Calu3 (cell line): ENCODE results near the gene CMIP. TPM values are rescaled to one million over a fixed set of nuclear protein-coding genes. Genes with fewer than 3 reads are reported as not detected.
A peak's percentile ranks its signal among the peaks of the same experiment; 100 is the strongest.

Experiments used
- Bru-seq: library from RNA; stranded (reverse); fragments of 400-500 nt; gene quantifications from one replicate; lab custom pipeline; 2021; lab: Mats Ljungman, UMichigan
- BruChase-seq, 2 experiments: library from RNA; stranded (reverse); fragments of 400-500 nt; gene quantifications; one replicate each; lab custom pipeline; 2021; lab: Mats Ljungman, UMichigan
- BruUV-seq: library from RNA; stranded (reverse); fragments of 400-500 nt; replicated peaks from 2 replicates; lab custom pipeline; 2021; lab: Mats Ljungman, UMichigan
- CTCF ChIA-PET: fragments of 300-600 bp; sonication (Branson Sonifier 250); formaldehyde crosslinking; loops from one replicate; lab custom pipeline; 2022; ENCODE audit warnings: antibody characterized with exemption; lab: Charles Lee
- DNase-seq: peaks from one replicate; pipeline ENCODE4 v3.0.0; 2022
- H3K27ac Mint-ChIP-seq: one replicate; pipeline ENCODE4 v1.8.0; 2022; ENCODE audit warnings: mixed read lengths; ENCODE audit not compliant: unreplicated experiment
- H3K27me3 Mint-ChIP-seq: one replicate; pipeline ENCODE4 v1.8.0; 2022; ENCODE audit warnings: mixed read lengths; ENCODE audit not compliant: unreplicated experiment
- H3K36me3 Mint-ChIP-seq: one replicate; pipeline ENCODE4 v1.8.0; 2022; ENCODE audit warnings: mild to moderate bottlenecking, moderate library complexity, mixed read lengths; ENCODE audit not compliant: insufficient read depth, unreplicated experiment
- H3K4me1 Mint-ChIP-seq: one replicate; pipeline ENCODE4 v1.8.0; 2022; ENCODE audit warnings: mild to moderate bottlenecking, low read depth, mixed read lengths; ENCODE audit not compliant: unreplicated experiment
- H3K4me3 Mint-ChIP-seq: one replicate; pipeline ENCODE4 v1.8.0; 2022; ENCODE audit warnings: mild to moderate bottlenecking, low read depth, moderate library complexity, mixed read lengths; ENCODE audit not compliant: unreplicated experiment
- H3K9me3 Mint-ChIP-seq: one replicate; pipeline ENCODE4 v1.8.0; 2022; ENCODE audit warnings: low read depth, mixed read lengths; ENCODE audit not compliant: unreplicated experiment
- CTCF ChIP-seq: fragments of 200-600 bp; IDR thresholded peaks from one replicate; pipeline ENCODE4 v1.8.0; 2022; ENCODE audit warnings: antibody characterized with exemption; ENCODE audit not compliant: unreplicated experiment
- intact Hi-C: fragments of 100-400 bp; cut with micrococcal nuclease; formaldehyde crosslinking; loops from one replicate; pipeline ENCODE4 v1.10.0; 2022; ENCODE audit not compliant: unreplicated experiment
- long read RNA-seq: library from polyadenylated mRNA; stranded (forward); transcript quantifications from one replicate; pipeline ENCODE4 v2.0.0, GENCODE V29; 2022
- total RNA-seq: library from RNA; stranded (reverse); gene quantifications from 2 replicates; pipeline ENCODE4 v1.2.3, GENCODE V29; 2022

Gene CMIP
- total RNA-seq: 79.9 and 82.7 TPM in 2 replicates
- percentile 87 among the genes with signal in this experiment for Bru-seq, nascent RNA
- percentile 85 among the genes with signal in this experiment for BruChase-seq, experiment 1, labeled RNA remaining after a 6-hour chase
- BruChase-seq, experiment 2, labeled RNA remaining after a 2-hour chase: percentile 83 among the genes with signal in this experiment
- long read RNA-seq, partial matches to known transcripts: 0 of 6 reads
- long read RNA-seq, other reads (novel, unspliced or antisense): 6 of 6 reads

- intact Hi-C loops: loop anchor here (5.0 kb wide), 2 partner anchors 48 to 113 kb away; no protein-coding TSS in a partner anchor
- BruUV-seq: no TSS peak
- Mint-ChIP-seq H3K27ac (peak within 1 kb of the TSS; percentile 99), H3K4me3 (peak within 1 kb of the TSS; percentile 100), H3K36me3 (peaks cover 47% of the 10 kb centered on the region), H3K9me3 (no peaks in the 10 kb centered on the region), H3K27me3 (no peaks in the 10 kb centered on the region), H3K4me1 (peaks cover 56% of the 10 kb centered on the region)
- CTCF ChIA-PET: no interaction called here
- no peak for TF ChIP-seq CTCF
- peak; percentile 92 for DNase-seq
Measured at GRCh38 chr16:81444448-81445121, at the start of gene CMIP. TSS of gene CMIP (plus strand) at chr16:81444808.

GRCh38 chr16:81394966-81395655, 49.5 kb upstream of the CMIP start:
- no peak overlapping the region for H3K27ac Mint-ChIP-seq
- H3K36me3 Mint-ChIP-seq: no peaks in the 10 kb centered on the region
- TF ChIP-seq CTCF: no peak
- no TSS peak for BruUV-seq
- H3K4me1 Mint-ChIP-seq: no peaks in the 10 kb centered on the region
- no peak overlapping the region for H3K4me3 Mint-ChIP-seq
- intact Hi-C loops: no loop called here
- H3K27me3 Mint-ChIP-seq: no peaks in the 10 kb centered on the region
- CTCF ChIA-PET: no interaction called here
- DNase-seq: no peak
- H3K9me3 Mint-ChIP-seq: no peaks in the 10 kb centered on the region

- CTCF ChIA-PET: interaction anchor here (0.6 kb wide), 1 partner anchor 129 kb away, joined by 6 read pairs; no protein-coding TSS in a partner anchor
- TF ChIP-seq CTCF: no peak
- Mint-ChIP-seq H3K27me3 (no peaks in the 10 kb centered on the region), H3K27ac (no peak overlapping the region), H3K4me1 (peaks cover 8% of the 10 kb centered on the region), H3K36me3 (no peaks in the 10 kb centered on the region), H3K9me3 (no peaks in the 10 kb centered on the region), H3K4me3 (no peak overlapping the region)
- no TSS peak for BruUV-seq
- intact Hi-C loops: no loop called here
- no peak for DNase-seq
Measured at GRCh38 chr16:81397058-81397878, 47.3 kb upstream of the CMIP start.
